CD4-positive, alpha-beta T cell treated with Interleukin-6 at 100 ng/mL for 8 hours (primary cell): ENCODE data around the gene KLRB1.
"Not testable (repeated sequence)": the region's sequence is repeated elsewhere in the genome, so short reads cannot be mapped to it uniquely, and the experiment has no call there.

Experiments
- DNase-seq: peaks from one replicate; pipeline ENCODE4 v3.0.0-alpha.2; 2020; ENCODE audit warnings: mixed read lengths, low spot score

KLRB1 gene

DNA sequence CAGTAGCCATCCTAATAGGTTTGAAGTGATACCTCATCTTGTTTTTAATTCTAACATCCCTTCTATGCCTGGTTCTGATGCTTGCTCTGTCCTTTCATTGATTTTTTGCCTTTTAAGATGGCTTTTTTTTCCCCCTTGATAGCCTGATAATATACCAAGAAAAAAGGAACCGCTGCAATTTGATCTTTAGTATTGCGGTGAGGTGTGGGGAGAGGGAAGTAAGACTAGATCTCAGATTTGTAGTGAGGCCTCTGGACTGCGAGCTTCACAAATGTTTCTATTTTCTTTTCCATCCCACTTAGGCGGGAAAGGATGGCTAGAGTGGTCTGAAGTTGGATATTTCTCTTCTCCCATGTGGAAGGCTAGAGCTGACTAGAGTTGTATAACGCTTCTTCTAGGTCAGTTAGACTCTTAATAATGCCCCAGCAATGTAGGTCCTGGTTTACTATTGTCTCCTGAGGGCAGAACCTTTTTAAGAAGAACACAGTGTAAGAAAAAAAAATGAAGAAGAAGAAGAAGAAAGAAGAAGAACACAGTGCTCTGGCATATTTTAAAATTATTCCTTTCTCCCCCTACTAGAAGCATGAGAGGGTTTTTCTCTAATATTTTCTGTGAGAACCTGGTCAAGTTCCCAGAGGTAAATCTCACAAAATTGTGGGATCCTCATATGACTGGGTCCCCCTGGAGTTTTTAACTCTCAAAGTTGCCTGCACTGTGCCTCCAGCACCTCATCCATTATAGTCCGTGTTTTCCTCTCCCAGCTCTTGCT is 11.9 kb upstream of the KLRB1 start:
- no peak for DNase-seq

- DNase-seq: not testable (repeated sequence)
These were observed 11.2 kb upstream of the KLRB1 start for GRCh38 chr12:9618906-9619305.

DNA sequence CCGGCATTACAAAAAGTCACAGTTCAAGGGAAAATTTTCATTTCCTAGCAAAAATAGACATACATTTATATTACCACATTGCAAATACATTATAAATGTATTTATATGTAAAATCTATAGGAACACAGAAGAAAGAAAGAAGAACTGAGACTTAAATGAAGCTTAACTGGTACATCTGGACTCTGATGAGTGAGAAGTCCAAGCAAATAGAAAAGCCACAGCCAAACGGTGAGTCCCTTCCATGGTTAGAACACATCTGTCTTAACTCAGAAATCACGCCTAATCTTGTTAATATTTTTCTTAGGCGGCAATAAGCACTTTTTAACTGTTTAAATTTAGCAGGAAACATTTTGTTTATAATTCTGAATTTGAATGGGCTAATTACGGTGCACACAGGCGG is 9.4 kb upstream of the KLRB1 start:
- no peak for DNase-seq

GRCh38 chr12:9615420-9616136 is 7.9 kb upstream of the KLRB1 start:
- DNase-seq: peak; percentile 54

DNA sequence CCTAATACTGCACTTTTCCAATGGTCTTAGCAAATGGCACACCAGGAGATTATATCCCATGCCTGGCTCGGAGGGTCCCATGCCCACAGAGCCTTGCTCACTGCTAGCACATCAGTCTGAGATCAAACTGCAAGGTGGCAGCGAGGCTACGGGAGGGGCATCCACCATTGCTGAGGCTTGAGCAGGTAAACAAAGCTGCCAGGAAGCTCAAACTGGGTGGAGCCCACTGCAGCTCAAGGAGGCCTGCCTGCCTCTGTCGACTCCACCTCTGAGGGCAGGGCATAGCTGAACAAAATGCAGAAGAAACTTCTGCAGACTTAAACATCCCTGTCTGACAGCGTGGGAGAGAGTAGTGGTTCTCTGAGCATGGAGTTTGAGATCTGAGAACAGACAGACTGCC is 2.9 kb upstream of the KLRB1 start:
- DNase-seq: peak; percentile 8

GRCh38 chr12:9606736-9607372 is 862 bp downstream of the KLRB1 start:
- no peak for DNase-seq

DNA sequence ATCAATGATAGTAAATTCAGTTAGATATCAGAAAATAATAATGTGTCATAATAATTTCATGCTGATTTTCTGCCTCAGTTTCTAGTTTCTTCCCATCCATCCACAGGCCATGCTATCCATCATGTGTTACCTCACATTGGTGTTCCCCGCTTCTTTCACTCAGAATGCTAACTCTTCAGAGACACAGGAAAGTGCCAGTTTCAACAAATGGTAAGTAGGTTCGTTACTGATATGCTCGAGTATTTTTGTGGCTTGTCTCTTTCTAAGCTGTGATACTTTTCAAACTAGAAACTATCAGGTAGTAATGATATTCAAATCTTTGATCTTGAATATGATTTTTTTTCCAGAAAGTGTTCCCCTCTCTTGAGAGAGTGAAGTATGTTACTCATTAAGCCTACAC is 1.5 kb downstream of the KLRB1 start:
- no peak for DNase-seq

DNA sequence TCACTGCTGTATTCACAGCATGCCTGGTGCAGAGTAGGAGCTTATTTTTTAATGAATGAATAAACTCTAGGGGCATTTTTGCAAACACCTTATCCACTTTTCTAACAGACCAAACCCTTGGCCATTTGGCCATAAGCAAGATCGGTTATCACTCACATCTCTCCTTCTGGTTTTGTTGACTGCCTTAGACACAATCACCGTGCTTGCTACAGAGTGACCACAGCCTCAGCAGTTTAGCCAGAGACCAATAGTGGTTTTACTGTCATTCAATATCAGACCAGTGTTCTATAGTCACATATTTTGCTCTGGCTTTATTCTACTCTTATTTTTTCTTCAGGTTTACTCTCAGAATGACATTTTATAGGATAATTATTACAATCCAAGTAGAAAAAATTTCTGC is 2.2 kb downstream of the KLRB1 start:
- DNase-seq: no peak

- DNase-seq: no peak
These were observed 3.4 kb downstream of the KLRB1 start for GRCh38 chr12:9604287-9604686.

DNA sequence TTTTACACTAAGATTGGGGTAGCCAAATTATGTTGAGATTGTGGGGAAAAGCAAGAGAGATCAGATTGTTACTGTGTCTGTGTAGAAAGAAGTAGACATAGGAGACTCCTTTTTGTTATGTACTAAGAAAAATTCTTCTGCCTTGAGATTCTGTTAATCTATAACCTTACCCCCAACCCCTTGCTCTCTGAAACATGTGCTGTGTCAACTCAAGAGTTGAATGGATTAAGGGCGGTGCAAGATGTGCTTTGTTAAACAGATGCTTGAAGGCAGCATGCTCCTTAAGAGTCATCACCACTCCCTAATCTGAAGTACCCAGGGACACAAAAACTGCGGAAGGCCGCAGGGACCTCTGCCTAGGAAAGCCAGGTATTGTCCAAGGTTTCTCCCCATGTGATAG is 7.3 kb downstream of the KLRB1 start:
- not testable (repeated sequence) for DNase-seq

DNA sequence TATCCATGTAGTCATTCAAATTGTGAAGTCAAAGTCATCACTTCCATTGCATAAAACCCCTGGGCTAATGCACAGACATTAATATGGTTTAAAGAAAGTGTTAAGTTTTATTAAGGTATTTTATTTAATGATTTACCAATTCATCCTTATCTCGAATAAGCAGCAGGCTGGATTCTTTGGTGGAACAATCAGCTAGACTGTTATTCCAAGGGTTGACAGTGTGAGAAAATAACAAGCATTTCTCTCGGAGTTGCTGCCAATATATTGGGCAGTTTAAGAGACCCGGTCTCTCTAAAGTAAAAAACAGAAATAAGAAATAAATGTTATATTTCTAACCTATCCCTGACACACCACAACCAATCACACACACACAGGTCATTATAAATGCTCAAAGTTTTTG is 9.4 kb downstream of the KLRB1 start:
- DNase-seq: no peak

- no peak for DNase-seq
These were observed 10.4 kb downstream of the KLRB1 start for GRCh38 chr12:9597365-9597764.

DNA sequence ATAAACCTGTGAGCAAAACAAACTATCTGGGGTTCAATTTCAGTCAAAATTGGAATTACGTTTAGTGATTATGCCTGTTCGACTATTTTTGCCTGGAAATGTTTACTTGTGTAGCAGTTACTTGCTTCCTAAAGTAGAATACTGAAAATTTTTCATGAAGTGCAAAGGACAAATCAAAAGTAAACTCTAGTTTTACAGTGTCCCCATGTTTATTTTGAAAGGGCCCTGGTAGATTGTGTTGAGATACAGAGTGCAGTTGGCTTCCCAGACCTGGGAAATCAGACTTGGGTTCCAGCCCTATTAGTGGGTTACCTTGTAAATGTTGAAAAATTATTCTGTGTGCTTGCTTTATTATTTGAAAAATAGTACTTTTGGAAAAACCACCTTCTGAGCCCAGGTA is 17.3 kb downstream of the KLRB1 start:
- DNase-seq: no peak

GRCh38 chr12:9588749-9589148 is 19.0 kb downstream of the KLRB1 start:
- no peak for DNase-seq

- DNase-seq: no peak
These were observed 19.6 kb downstream of the KLRB1 start for GRCh38 chr12:9587987-9588600.

GRCh38 chr12:9577729-9578128 is 30.0 kb downstream of the KLRB1 start:
- not testable (repeated sequence) for DNase-seq

GRCh38 chr12:9567151-9567550 is 40.6 kb downstream of the KLRB1 start:
- DNase-seq: not testable (repeated sequence)

GRCh38 chr12:9566113-9566512 is 41.6 kb downstream of the KLRB1 start:
- not testable (repeated sequence) for DNase-seq

DNA sequence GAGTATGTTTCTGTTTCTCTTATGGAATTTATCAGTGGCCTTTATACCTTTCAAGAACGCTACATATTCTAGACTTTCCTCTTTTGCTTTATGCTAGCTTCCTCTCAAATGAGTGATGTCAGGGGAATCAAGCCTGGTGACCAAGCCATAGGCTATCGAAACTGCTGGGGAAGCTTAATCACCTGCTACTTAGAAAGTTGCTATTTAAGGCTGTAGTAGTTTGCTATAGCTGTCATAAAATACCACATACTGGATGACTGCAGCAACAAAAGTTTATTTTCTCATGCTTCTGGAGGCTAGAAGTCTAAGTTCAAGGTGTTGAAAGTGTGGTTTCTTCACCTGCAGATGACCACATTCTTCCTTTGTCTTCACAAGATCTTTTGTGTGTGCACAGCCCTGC is 43.3 kb downstream of the KLRB1 start:
- not testable (repeated sequence) for DNase-seq

DNA sequence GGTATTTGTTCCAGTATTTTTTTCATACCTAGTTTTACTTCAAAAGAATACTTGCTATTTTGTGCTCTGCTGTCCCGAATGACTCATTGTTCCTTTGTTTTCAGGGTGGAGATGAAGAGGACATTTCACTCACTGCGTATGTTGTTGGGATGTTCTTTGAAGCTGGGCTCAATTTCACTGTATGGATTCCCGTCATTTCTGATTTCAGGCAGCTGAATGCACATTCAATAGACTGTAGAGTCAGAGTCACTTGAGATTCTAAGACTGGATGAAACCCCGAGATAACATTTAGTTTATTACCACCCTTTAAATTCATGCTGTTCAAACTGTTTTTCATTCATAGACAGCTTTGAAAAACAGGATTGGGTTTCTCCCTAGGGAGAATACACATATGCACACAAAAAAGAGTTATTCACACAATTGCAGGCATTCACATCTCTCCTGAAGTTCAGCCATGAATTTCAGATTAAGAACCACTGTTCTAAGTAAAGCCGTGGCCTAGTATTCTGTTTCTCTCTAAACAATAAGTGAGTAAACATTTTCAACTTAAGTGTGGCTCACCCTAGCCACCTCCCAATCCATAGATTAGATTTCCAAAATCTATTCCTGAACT is 44.8 kb downstream of the KLRB1 start:
- DNase-seq: not testable (repeated sequence)

DNA sequence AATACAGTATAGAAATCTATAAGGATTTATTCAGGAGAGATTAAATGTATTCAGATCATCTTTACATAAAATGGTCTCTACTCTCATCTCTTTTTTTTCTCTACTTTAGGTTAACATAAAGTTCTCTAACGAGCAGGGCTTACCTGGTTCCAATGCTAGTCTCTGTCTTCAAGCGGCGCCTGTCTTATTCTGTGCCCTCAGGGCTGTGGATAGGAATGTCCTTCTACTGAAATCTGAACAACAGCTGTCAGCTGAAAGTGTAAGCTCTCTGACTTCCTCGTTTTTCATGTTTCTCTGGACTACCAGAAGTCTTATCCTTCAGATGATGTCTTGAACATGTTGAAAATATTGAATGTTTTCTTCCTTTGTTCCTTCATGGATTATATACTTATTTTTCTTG is 62.2 kb downstream of the KLRB1 start:
- not testable (repeated sequence) for DNase-seq
